ENCODE measurements around the gene HNF1A.

HNF1A gene

DNA sequence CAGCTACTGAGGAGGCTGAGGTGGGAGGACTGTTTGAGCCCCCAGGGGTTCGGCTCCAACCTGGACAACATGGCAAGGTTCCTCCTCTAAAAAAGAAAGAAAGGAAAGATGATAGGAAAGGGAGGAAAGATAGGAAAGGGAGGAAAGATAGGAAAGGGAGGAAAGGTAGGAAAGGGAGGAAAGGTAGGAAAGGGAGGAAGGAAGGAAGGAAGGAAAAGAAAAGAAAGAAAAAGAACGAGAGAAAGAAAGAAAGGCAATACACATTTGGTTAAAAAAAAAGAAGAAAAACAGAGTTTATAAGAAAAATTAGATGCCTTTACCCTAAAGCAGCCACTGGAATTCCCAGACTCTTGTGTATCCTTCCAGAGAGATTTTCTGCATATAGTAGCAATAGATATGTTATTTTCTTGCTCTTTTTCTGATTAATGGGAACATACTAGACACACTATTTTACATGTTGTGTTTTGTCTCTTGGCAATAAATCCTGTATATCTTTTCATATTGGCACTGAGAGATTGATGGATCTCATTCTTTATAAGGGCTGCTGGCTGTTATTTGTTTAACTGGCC is 12.2 kb downstream of the HNF1A start:
- no peak for DNase-seq

DNA sequence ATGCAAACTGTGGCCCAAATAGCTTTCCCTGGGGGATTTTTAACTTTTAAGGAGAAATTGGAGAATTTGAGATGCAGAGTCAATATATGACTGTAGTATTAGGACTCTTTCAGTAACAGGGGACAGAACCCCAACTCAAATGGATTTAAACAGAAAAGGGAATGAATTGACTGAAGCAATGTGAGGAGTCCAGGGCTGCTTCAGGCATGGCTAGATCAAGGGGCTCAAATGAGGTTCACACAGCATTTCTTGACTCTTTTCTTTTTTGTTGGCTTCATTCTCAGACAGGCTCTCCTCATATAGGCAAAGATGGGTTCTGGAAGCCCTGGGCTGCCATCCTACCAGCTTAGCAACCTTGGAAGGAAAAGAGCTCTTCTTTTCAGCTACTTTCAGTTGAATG is 13.6 kb downstream of the HNF1A start:
- DNase-seq = no peak

DNA sequence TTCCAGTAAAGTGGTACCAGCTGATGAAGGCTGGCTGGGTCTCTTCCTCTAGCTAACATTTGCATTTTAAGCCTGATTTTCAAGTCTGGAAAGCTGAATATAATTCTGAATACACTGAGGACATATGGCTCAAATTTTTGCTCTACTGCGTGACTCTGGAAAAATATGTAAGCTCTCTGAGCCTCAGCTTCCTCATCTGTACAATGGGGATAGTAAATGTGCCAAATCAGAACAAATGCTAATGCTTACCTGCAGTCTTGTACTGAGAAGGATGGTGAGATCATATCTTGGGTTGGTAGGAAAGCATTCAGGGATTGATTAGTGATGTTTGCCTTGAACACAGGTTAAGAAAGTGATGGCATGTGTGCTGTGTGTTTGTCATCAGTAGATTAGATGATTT is 14.6 kb downstream of the HNF1A start:
- no peak for DNase-seq

DNA sequence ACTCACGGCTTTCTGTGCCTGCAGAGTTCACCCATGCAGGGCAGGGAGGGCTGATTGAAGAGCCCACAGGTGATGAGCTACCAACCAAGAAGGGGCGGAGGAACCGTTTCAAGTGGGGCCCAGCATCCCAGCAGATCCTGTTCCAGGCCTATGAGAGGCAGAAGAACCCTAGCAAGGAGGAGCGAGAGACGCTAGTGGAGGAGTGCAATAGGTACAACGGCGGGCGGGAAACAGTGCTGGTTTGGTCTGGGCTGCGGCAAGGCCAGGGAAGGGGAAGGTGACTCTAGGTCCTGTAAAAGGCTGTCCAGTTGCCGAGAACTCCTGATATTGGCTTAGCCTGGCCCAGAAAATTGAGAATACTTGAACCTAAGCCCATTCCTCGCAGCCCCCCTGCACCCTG is 15.2 kb downstream of the HNF1A start:
- DNase-seq = no peak

DNA sequence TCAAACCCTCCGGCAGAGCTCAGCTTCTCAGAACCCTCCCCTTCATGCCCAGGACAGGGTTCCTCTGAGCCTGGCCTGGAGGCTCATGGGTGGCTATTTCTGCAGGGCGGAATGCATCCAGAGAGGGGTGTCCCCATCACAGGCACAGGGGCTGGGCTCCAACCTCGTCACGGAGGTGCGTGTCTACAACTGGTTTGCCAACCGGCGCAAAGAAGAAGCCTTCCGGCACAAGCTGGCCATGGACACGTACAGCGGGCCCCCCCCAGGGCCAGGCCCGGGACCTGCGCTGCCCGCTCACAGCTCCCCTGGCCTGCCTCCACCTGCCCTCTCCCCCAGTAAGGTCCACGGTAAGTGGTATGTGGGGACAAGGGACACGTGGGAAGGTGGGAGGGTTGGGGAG is 15.7 kb downstream of the HNF1A start:
- DNase-seq = no peak

DNA sequence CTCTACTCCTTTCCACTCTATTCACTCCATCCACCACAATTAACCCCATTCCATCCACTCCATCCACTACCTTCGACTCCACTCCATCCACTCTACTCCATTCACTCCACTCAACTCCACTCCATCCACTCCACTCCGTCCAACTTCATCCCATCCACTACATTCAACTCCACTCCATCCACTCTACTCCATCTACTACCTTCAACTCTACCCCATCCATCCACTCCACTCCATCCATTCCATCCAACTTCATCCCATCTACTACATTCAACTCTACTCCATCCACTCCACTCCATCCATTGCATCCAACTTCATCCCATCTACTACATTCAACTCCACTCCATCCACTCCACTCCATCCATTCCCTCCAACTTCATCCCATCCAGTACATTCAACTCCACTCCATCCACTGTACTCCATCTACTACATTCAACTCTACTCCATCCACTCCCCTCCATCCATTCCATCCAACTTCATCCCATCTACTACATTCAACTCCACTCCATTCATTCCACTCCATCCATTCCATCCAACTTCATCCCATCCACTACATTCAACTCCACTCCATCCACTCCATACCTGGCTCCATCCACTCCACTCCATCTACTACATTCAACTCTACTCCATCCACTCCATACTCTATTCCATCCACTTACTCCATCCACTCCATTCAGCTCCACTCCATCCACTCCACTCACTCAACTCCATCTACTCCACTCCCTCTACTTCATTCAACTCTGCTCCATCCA is 16.4 kb downstream of the HNF1A start:
- DNase-seq = no peak

DNA sequence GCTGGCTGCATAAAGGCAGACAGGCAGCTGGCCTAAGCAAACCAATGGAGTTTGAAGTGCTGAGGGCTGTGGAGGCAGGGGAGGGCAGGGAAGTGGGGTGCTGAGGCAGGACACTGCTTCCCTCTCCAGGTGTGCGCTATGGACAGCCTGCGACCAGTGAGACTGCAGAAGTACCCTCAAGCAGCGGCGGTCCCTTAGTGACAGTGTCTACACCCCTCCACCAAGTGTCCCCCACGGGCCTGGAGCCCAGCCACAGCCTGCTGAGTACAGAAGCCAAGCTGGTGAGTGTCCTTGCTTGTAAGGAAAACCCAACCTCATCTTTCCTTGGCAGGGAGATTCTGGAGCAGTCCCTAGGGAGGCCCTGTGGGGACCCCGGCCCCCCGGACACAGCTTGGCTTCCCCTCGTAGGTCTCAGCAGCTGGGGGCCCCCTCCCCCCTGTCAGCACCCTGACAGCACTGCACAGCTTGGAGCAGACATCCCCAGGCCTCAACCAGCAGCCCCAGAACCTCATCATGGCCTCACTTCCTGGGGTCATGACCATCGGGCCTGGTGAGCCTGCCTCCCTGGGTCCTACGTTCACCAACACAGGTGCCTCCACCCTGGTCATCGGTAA is 17.9 kb downstream of the HNF1A start:
- no peak for DNase-seq

DNA sequence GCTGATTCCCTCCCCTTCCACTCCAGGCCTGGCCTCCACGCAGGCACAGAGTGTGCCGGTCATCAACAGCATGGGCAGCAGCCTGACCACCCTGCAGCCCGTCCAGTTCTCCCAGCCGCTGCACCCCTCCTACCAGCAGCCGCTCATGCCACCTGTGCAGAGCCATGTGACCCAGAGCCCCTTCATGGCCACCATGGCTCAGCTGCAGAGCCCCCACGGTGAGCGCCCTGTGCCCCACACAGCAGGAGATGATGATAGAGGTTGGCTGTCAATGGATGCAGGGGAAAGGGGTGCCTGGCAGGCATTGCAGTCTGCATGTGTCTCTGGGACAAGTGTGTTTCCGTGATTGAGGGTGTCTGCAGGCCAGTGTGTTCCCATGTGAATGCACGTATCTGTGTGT is 19.1 kb downstream of the HNF1A start:
- no peak for DNase-seq

DNA sequence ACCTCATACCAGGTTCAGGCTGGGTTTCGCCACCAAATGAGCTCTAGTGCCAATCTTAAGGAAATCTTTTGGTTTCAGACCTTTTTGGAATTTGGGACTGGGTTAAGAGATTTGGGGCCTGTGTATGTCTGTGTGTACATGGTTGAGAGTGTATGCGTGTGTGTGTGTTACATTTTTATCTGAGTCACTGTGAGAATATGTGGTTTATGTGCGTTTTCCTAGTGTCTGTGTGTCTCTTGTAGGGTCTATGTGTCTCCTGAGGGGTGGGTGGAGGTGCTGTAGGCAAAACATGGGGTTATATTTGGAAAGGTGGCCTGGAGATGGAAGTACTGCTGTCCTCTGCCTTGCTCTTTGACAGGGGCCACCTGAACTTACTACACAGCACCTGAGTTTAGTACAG is 20.1 kb downstream of the HNF1A start:
- no peak for DNase-seq

DNA sequence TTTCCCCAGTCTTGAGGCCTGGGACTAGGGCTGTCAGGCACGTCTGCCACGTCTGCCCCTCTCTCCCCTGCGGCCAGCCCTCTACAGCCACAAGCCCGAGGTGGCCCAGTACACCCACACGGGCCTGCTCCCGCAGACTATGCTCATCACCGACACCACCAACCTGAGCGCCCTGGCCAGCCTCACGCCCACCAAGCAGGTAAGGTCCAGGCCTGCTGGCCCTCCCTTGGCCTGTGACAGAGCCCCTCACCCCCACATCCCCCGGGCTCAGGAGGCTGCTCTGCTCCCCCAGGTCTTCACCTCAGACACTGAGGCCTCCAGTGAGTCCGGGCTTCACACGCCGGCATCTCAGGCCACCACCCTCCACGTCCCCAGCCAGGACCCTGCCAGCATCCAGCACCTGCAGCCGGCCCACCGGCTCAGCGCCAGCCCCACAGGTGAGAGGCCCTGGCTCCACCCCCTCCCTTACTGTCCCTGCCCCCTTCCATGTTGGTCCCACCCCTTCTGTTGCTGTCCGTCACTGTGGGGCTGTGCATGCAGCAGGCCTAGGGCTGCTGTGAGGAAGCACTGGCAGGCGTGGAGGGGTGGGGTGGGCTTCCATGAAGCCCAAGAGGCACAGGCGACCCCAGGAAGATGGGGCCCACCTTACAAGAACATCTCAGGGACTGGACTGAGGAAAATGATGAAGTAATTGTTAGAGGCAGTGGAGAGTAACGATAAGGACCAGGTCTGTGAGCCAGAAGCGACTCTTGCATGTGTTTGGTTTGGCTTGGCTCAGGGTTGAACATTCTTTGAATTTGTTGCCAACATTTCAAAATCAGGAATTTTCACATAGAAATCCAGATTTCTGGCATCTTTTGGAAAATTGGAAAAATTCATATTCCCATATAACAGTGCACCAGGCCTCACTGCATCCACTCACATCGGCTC is 21.1 kb downstream of the HNF1A start:
- DNase-seq = no peak

DNA sequence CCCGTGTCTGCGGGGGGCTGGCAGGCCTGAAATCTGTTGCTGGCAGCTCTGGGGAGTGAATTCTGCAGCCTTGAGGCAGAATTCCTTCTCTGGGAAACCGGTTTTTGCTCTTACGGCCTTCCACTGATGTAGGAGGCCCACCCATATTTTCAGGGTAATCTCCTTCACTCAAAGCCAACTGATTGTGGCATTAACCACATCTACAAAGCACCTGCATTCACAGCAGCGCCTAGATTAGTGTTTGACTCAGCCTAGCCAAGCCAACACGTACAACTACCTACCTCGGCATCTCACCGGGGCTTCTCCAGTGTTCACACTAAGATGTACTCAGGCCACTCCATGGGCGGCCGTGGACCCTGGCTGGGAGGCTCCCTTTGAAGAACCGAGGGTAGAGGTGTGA is 22.2 kb downstream of the HNF1A start:
- no peak for DNase-seq

DNA sequence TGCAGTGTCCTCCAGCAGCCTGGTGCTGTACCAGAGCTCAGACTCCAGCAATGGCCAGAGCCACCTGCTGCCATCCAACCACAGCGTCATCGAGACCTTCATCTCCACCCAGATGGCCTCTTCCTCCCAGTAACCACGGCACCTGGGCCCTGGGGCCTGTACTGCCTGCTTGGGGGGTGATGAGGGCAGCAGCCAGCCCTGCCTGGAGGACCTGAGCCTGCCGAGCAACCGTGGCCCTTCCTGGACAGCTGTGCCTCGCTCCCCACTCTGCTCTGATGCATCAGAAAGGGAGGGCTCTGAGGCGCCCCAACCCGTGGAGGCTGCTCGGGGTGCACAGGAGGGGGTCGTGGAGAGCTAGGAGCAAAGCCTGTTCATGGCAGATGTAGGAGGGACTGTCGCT is 22.7 kb downstream of the HNF1A start:
- DNase-seq = no peak

DNA sequence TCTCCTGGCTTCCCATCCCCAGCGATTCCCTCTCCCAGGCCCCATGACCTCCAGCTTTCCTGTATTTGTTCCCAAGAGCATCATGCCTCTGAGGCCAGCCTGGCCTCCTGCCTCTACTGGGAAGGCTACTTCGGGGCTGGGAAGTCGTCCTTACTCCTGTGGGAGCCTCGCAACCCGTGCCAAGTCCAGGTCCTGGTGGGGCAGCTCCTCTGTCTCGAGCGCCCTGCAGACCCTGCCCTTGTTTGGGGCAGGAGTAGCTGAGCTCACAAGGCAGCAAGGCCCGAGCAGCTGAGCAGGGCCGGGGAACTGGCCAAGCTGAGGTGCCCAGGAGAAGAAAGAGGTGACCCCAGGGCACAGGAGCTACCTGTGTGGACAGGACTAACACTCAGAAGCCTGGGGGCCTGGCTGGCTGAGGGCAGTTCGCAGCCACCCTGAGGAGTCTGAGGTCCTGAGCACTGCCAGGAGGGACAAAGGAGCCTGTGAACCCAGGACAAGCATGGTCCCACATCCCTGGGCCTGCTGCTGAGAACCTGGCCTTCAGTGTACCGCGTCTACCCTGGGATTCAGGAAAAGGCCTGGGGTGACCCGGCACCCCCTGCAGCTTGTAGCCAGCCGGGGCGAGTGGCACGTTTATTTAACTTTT is 23.6 kb downstream of the HNF1A start:
- DNase-seq = no peak

DNA sequence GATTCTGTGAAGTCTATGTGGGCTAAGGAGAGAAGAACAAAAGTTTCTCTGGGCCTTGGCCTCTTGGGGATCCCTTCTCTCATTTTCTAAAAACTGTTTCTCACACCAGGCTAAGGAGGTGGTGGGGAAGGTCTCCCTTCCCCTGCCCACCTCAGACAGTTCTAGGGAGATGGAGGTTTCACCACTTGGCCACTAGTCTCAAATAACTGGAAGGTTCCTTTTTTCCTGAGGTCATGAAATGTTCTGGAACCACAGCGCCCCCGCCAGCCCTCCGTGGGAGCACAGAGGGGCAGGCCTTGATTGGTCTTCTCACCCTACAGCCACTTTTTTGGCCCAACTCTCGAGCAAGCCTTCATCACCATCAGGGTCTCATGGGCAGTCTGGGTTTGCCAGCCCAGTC is 25.3 kb downstream of the HNF1A start:
- DNase-seq = no peak

DNA sequence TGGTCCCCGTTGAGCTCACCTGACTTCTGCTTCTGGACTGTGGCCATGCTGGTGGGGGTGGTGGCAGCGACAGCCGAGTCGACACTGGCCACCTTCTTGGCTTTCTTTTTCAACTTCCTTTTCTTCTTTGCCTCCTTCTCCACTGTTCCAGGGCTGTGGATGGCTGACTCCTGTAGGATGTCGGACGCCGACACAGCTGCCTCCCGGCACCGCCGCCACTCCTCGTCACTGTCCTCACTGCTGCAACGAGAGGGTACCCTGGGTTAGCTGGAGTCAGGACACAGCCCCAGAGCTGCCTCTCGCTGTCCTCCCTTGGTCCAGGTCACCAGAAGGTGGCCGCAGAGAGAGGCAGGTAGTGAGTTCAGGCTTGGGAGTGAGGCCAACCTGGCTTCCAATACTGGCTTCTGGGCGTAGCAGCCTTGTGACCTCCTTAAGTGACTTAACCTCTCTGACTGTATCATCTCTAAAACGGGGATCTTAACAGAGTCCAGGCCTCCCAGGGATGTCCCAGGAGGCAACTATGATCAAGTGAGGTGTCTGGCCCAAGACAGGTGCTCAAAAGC is 26.0 kb downstream of the HNF1A start:
- no peak for DNase-seq

DNA sequence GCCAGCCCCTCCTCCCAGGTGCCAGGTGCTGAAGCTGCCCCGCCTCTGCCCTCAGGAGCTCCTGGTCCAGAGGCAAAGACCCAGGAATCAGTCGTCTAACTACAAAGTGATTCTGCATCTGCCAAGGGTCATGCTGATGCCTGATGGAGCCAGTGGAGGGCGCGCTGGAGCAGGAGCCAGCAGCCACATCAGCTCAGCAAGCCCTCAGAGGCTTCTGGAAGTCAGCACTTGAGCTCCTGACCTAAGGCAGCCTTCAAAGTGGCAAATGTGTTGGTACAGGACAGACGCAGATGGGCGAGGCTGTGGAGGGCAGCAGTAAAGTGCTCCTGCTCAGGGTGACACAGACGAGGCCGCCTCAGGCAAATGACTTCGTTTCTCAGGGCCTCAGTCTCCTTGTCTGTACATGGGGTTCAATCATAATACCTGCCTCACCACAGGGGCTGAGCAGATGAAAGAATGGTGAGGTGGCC is 27.0 kb downstream of the HNF1A start:
- DNase-seq = peak in 1 of 2 experiments; percentile 49

DNA sequence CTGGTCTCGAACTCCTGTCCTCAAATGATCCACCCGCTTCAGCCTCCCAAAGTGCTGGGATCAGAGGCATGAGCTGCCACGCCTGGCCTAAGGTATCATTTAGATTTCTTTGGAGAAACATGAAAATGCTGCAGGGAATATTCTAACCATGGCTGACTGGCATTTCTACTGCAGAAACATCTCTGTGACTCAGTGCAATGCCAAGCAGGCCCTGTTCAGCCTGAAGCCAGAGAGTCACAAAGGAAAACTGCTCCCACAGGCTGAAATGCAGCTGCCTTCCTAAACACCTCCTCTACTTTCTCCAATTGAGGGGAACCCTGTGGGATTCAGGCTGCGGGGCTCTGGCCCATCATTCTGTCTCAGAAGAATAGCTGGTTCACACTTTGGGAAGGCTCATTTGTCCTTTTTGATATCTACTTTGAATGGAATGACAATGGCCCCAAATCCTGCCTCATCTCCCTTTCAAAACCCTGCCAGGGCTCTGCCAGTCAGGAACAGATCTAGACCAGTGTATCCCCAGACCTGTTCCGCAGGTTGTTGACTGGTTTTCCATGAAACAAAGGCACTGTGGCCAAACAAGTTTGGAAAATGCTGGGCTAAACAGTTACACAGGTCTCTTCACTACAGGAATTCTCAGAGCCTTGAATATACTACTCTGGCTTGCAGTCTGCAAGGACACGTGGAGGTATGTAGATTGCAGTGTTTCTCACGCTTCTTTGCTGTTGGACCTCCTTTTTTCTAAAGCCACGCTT is 30.2 kb downstream of the HNF1A start:
- no peak for DNase-seq

DNA sequence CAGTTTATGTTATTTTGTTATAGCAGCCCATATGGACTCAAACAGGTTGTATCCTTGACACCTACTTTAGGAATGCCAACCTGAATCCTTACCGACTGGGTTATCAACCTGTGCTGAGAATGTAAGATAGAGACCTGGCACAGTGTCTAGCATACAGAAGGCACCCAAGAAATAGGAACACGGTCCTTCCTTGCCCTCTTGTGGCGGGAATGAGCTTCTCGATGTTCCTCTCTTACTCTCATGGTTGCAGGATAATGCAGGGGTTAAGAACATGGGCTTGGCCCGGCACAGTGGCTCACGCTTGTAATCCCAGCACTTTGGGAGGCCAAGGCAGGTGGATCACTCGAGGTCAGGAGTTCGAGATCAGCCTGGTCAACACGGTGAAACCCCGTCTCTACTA is 31.4 kb downstream of the HNF1A start:
- DNase-seq = no peak

DNA sequence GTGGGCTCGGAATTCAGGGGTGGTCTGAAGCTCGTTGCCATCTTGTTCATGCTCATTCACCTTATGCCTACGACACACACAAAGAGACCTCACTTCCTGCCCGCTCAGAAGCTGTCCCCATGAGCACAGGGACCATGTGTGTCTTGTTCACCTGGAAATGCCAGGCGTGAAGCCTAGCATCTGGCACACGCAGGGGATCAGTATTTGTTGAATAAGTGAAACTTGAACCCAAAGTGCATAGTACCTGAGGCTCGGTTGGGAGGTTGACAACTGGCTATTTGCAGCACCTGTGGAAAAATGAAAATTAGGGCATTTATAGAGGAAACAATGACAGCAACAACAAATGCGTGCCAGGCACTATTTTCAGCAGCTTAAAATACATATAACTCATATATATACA is 32.5 kb downstream of the HNF1A start:
- DNase-seq = no peak

DNA sequence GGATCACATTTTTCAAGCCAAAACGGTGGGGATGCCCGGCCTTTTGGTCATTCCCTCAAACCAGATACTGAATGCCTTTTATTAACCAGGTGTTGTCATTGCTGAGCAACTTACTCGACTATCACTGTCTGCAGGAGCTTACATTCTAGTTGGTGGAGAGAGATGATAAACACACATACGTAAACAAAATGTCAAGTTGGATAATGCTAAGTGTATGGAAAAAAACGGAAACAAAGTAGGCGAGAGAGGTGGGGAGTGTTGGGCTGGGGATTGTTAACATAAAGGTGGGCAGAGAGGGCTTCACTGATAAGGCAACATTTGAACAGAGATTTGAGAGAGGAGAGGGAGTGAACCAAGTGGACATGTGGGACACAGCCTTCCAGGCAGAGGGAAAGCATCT is 33.5 kb downstream of the HNF1A start:
- no peak for DNase-seq

DNA sequence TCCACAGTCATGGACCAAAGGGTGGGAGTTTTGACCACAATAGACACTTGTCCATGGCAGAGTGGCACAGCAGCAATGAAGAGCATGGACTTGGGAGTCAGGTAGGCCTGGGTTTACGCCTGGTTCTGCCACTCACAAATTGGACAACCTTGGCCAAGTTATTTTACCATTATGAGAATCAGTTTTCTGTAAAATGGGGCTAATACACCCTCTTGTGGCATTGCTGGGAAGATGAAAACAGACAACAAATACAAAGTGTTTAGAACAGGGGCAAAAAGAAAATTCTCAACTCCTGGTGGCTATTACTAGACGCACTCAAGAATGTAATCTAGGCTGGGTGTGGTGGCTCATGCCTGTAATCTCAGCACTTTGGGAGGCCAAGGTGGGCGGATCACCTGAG is 35.4 kb downstream of the HNF1A start:
- DNase-seq = no peak

Measured in SHP77 (cell line).